Mammary epithelial cell (primary cell): ENCODE data around the gene ZNF329.

Experiments used
- EZH2 ChIP-seq: IDR thresholded peaks from 2 replicates; pipeline ENCODE4 v1.6.1; 2012; ENCODE audit warnings: low read length, inconsistent platforms, borderline replicate concordance
- TF ChIP-seq, protein P1 (sequence below), 2 donors: IDR thresholded peaks in 1 of 2; conservative IDR thresholded peaks in 1 of 2; 2 replicates each; pipeline ENCODE4 v1.5.1; 2011 to 2012; ENCODE audit warnings: inconsistent platforms in 2 of 2, low read length in 2 of 2, mild to moderate bottlenecking in 2 of 2, control low read depth in 1 of 2, low read depth in 1 of 2; ENCODE audit not compliant: insufficient read depth in 1 of 2; ENCODE audit errors: extremely low read depth in 1 of 2

DNA sequence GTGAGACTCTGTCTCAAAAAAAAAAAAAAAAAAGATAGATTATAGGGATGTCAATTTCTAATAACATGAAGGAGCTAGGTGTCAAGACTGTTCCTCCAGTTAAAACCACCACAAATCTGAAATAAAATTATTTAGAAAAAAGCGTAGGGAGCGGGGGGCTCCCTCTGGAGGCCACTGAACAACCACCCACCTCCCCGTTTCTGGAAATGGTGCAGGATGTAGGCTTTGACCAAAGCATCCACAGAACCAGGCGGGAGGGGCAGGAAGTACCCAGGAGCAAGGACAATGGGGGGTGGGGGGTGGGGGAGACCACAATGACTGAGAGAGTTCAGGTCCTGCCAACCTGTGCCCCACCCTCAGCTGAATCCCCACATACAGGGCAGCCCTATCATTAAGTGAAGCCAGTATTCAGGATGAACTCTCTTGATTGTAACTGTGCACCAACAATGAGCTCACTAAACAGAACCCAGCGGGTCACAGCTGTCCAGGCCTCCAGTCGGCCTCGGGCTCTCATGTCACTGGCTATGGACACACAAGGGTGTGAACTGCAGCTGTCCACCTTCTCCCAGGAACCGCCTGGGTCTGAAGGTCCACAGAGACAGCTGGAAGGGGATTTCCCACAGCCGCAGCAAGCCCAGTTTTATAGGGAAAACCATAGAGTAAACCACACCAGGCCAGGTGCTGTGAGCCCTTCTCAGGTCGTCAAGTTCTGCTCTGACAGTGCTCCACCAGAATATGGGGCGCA, 59.2 kb downstream of the ZNF329 start:
- no peak for TF ChIP-seq EZH2
- TF ChIP-seq, protein P1, sequence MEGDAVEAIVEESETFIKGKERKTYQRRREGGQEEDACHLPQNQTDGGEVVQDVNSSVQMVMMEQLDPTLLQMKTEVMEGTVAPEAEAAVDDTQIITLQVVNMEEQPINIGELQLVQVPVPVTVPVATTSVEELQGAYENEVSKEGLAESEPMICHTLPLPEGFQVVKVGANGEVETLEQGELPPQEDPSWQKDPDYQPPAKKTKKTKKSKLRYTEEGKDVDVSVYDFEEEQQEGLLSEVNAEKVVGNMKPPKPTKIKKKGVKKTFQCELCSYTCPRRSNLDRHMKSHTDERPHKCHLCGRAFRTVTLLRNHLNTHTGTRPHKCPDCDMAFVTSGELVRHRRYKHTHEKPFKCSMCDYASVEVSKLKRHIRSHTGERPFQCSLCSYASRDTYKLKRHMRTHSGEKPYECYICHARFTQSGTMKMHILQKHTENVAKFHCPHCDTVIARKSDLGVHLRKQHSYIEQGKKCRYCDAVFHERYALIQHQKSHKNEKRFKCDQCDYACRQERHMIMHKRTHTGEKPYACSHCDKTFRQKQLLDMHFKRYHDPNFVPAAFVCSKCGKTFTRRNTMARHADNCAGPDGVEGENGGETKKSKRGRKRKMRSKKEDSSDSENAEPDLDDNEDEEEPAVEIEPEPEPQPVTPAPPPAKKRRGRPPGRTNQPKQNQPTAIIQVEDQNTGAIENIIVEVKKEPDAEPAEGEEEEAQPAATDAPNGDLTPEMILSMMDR (conservative IDR thresholded peaks at IDR 0.05 in 1 of 2, IDR thresholded peaks at IDR 0.05 in 1 of 2; ENCODE audit: extremely low read depth in 1 of 2, insufficient read depth in 1 of 2, low read depth in 1 of 2, low read length in 2 of 2), result no peak
